Measurements from ENCODE around the gene MRPS6.

Gene MRPS6

GRCh38 chr21:34071683-34072082 is 1.7 kb upstream of the MRPS6 start:
- no peak for DNase-seq (ENCODE audit: low read depth)

GRCh38 chr21:34072145-34073031 is 990 bp upstream of the MRPS6 start:
- no peak for DNase-seq (ENCODE audit: low read depth)

GRCh38 chr21:34073749-34074282 is 438 bp downstream of the MRPS6 start:
- no peak for DNase-seq (ENCODE audit: low read depth)

GRCh38 chr21:34074283-34075090 is 1.1 kb downstream of the MRPS6 start:
- no peak for DNase-seq (ENCODE audit: low read depth)

- no peak for DNase-seq (ENCODE audit: low read depth)
These were observed 1.7 kb downstream of the MRPS6 start for GRCh38 chr21:34075091-34075425.

- DNase-seq (ENCODE audit: low read depth) = no peak
These were observed 2.6 kb downstream of the MRPS6 start for GRCh38 chr21:34075760-34076660.

- DNase-seq (ENCODE audit: low read depth) = no peak
These were observed 3.5 kb downstream of the MRPS6 start for GRCh38 chr21:34076835-34077234.

- DNase-seq (ENCODE audit: low read depth) = no peak
These were observed 4.5 kb downstream of the MRPS6 start for GRCh38 chr21:34077888-34078287.

GRCh38 chr21:34078915-34079314 is 5.5 kb downstream of the MRPS6 start:
- no peak for DNase-seq (ENCODE audit: low read depth)

- no peak for DNase-seq (ENCODE audit: low read depth)
These were observed 7.3 kb downstream of the MRPS6 start for GRCh38 chr21:34080710-34081109.

GRCh38 chr21:34082769-34083168 is 9.4 kb downstream of the MRPS6 start:
- no peak for DNase-seq (ENCODE audit: low read depth)

- no peak for DNase-seq (ENCODE audit: low read depth)
These were observed 10.0 kb downstream of the MRPS6 start for GRCh38 chr21:34083357-34083756.

GRCh38 chr21:34085129-34085528 is 11.8 kb downstream of the MRPS6 start:
- no peak for DNase-seq (ENCODE audit: low read depth)

- no peak for DNase-seq (ENCODE audit: low read depth)
These were observed 13.5 kb downstream of the MRPS6 start for GRCh38 chr21:34086887-34087306.

GRCh38 chr21:34088752-34089151 is 15.4 kb downstream of the MRPS6 start:
- DNase-seq (ENCODE audit: low read depth) = no peak

- no peak for DNase-seq (ENCODE audit: low read depth)
These were observed 17.7 kb downstream of the MRPS6 start for GRCh38 chr21:34091032-34091431.

- DNase-seq (ENCODE audit: low read depth) = no peak
These were observed 18.2 kb downstream of the MRPS6 start for GRCh38 chr21:34091607-34092006.

- DNase-seq (ENCODE audit: low read depth) = no peak
These were observed 19.0 kb downstream of the MRPS6 start for GRCh38 chr21:34092262-34092921.

GRCh38 chr21:34093083-34093482 is 19.7 kb downstream of the MRPS6 start:
- no peak for DNase-seq (ENCODE audit: low read depth)

- no peak for DNase-seq (ENCODE audit: low read depth)
These were observed 21.6 kb downstream of the MRPS6 start for GRCh38 chr21:34094949-34095348.

- DNase-seq (ENCODE audit: low read depth) = no peak
These were observed 24.1 kb downstream of the MRPS6 start for GRCh38 chr21:34097442-34097841.

All from GM04504 (cell line).